GM19395 (cell line): ENCODE results near the gene CFAP45.
"Not testable (repeated sequence)": the region's sequence is repeated elsewhere in the genome, so short reads cannot be mapped to it uniquely, and the experiment has no call there.

ENCODE experiments used
- ATAC-seq: cut with Tn5 transposase; IDR thresholded peaks from one replicate; pipeline ENCODE4 v1.9.1; 2021; ENCODE audit warnings: mild to moderate bottlenecking, moderate library complexity; ENCODE audit not compliant: unreplicated experiment

CFAP45 gene

DNA sequence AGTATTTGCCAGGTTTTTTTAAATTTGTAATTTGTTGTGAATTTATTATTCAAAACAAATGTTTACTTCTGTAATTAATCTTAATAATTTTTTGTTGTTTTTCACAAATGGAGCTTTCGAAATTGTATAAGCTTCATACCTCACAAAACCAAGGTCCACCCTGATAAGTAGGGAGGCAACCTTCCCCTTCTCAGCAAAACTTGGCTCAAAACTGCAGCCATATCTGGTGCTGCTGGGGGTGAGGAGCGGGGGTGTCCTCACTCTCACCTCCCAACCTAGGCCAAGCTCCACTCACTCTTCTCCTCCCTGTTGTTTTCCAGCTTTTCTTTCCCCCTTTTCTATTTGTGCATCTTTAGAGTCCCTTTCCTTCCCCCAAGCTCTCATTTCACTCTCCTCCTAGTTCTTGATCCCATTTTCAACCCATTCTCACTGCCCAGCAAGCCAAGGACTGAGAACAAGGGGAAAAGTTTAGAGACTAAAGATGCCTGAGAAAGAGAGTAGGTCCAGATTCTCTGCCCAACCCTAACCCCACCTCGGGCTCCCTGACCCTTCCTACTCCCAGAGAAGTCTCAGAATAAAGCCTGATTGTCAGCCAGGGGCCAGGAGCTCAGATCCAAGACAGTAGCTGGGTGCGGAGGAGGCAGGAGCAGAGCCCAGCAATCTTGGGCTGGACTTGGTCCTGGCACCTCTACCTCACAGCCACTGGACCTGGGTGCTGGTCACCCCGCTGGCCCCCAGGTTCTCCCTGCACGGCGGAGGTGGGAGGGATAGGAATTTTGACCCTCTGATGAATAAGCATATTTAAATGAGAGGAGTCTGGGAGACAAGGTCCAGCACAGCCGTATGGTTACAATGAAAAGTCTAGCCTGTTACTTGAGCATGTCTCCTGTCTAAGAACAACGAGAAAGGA, 8.3 kb upstream of the CFAP45 start:
- no peak for ATAC-seq

GRCh38 chr1:159906960-159907359, 7.0 kb upstream of the CFAP45 start:
- no peak for ATAC-seq

DNA sequence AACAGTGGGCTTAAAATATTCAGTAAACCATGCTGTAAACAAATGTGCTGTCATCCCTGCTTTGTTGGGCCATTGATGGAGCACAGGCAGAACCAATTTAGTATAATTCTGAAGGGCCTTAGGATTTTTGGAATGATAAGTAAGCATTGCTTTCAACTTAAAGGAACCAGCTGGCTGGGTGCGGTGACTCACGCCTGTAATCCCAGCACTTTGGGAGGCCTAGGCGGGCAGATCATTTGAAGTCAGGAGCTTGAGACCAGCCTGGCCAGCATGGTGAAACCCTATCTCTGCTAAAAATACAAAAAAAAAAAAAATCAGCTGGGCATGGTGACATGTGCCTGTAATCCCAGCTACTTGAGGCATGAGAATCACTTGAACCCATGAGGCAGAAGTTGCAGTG, 4.1 kb upstream of the CFAP45 start:
- ATAC-seq, result not testable (repeated sequence)

DNA sequence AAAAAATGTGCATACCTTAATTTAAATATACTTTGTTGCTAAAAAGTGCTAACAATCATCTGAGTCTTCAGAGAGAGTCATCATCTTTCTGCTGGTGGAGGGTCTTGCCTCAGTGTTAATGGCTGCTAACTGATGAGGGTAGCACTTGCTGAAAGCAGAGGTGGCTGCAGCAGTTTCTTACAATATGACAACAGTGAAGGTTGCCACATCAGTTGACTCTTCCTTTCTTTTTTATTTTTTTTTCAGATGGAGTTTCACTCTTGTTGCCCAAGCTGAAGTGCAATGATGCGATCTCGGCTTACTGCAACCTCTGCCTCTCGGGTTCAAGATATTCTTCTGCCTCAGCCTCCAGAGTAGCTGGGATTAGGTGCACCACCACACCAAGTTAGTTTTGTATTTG, 2.6 kb upstream of the CFAP45 start:
- no peak for ATAC-seq

GRCh38 chr1:159900755-159901360, 893 bp upstream of the CFAP45 start:
- no peak for ATAC-seq

DNA sequence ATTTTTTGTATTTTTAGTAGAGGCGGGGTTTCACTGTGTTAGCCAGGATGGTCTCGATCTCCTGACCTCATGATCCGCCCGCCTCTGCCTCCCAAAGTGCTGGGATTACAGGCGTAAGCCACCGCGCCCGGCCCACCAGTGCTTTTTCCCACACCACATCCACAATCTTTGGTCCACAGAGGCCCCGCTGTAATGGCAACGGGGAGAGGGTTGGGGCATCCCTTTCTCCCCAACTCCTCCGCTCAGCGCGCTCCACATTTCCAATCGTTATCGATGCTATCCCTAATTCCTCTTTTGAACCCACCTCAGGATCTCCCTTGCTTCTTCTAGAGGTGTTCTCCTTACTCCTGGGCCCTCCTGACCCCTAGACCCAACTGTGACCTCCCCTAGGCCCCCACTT, 331 bp downstream of the CFAP45 start:
- ATAC-seq, result not testable (repeated sequence)

GRCh38 chr1:159898527-159898926, 1.4 kb downstream of the CFAP45 start:
- ATAC-seq, result no peak

DNA sequence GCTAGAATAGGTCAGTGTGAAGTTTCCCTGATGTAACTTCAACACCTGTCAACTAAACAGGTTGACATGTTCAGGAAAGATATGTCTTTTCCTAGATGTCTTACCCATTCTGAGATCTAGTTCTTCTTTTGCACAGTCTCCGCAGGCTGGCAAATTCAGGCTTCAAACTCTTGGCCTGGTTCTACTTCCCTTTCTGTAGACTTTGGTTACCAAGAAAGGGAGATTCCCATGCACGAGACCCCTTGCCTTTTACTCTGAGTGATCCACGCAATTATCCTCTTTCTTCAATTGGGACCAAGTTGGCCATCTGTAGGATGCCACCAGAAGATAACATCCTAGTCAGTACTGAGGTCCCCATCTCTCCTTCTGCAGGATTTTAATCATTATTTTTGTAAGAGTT, 2.0 kb downstream of the CFAP45 start:
- ATAC-seq, result no peak

DNA sequence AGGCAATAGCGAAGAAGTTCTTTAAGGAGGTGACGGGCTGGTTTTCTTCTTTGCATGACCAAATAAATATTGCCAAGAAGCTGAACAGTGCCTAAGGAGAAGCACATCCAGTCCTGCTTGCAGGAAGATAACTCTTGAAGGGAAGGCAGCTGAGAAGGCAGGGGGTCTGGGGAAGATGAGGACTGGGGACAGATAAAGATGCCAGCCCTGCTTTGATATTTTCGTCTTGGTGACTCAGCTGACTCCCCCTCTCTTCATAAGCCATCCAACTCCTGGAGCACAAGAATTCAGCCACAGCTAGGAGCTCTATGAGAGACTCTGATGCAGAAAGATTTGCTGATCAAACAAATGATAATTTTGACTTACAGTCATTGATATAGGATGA, 3.4 kb downstream of the CFAP45 start:
- ATAC-seq, result no peak

DNA sequence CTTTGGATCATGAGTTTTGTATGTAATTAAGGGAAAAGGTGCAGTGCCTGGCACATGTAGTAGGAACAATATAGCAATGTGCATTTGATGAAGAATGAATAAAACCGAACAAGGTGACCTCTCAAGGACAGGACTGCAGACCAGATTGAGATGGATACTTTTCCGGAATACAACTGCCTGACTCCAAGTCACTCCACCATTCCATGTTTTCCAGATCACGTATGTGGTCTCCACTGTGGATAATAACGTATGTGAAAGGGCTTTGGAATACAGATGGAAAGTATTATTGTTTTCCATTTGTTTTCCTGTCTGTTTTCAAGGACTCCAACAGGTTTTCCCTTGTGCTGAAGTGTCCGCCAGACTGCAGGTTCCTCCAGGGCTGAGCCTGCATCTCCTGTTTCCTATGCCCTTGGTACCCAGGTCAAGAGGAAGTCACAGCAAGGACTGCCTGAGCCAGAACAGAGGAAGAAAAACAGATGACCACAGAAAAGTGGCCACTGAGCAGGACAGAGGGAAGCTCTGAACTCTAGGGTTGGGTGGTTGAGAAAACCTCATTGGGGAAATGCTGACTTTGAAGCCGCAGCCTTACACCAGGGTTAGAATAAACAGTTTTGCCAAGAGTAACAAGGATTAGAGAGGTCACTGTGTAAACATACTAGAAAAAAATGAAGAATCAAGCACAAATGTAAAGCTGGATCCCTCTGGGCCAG, 4.0 kb downstream of the CFAP45 start:
- no peak for ATAC-seq

DNA sequence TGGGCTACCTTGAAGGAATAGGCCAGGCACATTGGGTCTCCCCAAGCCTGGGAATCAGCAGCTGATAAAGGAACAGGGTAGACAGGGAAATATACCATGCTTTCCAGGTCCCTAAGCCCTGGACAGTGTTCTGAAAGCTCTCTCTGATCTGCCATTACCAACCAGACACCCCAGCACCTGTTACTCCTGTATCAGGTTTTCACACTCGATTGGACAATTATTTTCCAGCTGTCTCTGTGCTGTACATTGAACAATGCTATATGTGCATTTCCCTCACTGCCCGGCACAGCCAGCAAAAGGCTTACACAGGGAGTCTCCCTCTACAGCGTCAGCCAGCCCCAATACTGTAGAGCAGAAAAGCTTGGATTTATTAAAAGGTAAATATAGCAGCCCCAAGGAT, 4.7 kb downstream of the CFAP45 start:
- no peak for ATAC-seq

GRCh38 chr1:159892944-159893343, 7.0 kb downstream of the CFAP45 start:
- no peak for ATAC-seq

DNA sequence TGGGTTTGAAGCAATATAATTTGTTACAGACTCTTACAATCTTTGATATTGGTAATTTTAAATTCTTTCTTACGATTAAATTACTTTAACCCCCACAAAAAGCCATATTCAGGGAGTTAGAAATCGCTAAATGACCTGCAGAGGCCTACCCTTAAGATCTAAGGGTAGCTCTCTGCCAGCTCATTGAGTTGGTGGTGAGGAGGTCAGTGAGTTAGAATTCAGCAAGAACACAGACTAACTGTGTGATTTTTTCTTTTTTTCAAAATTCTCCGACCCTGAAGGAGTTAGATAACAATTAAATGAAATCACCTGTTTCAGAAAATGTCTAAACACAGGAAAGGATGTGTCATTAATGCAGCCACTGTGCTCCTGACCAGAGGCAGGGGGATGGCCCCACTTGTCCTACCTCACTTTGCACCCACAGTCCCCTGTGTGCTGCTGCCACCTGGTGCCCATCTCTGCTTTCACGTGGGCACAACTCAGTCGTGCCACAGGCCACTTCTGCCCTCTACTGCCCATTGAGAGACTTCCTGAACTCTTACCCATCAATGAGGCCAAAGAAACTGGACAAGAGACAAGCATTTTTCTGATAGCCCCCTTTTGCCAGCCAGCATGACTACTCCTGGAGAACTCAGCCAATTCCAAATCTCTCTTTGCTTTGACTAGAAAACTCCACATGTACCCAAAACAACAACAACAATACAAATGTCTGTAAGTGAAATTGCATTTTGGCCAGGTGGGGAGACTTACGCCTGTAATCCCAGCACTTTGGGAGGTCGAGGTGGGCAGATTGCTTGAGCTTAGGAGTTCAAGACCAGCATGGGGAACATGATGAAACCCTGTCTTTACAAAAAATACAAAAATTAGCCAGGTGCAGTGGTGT, 8.4 kb downstream of the CFAP45 start:
- peak; percentile 61 for ATAC-seq

DNA sequence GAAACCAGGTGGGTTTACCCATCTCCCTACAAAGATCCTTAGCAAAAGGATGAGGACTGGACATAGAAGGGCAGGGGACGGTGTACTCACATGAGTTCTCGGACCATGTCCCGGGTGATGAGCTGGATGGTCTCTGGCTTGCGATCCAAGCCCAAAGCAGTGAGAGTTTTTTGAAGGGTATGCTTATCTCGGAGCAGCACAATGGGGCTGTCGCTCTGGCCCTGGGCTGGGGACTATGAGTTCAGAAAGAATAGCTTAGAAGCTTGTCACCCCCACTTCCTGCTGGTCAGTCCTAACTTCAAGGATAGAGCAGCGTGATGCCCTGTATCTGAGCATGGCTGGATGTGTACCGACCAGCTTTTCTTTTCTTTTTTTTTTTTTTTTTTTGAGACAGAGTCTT, 9.6 kb downstream of the CFAP45 start:
- ATAC-seq, result no peak

DNA sequence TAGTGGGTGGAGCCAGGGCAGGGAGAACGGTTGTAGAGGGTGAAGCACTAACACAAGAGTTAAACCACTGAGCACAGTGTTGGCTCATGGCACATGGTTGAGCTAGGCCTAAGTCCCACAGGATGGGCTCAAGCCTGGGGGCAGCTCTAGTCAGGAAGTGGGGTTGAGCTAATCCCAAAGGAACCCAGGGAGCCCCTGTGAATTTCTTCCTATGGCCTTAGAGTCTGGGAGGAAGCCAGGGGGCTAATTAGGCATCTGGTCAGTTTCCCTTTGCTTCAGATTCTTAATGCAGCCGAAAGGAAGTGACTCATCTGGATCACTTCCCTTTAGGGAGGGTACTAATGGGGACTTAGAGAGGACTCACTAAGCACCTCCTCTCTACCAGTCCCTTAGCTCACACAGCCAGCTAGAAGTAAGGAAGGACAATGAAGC, 10.1 kb downstream of the CFAP45 start:
- peak; percentile 95 for ATAC-seq

DNA sequence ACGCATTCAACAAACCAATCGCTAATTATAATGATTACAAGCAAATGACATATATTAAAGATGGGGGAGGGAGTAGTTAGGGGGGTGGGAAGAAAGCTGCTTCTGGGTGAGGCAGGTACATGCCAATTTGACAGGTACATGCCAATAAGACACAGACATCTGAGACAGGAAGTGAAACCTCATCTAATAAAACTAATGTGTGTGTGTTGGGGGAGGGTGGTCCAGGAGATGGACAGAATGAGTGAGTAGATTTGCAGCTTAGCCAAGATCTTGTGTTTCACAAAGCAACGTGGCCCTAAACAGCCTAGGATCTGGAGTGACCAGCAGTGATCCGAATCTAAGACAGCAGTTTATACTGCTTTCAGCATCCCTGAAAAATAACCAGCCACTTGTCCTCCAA, 10.8 kb downstream of the CFAP45 start:
- ATAC-seq, result no peak

DNA sequence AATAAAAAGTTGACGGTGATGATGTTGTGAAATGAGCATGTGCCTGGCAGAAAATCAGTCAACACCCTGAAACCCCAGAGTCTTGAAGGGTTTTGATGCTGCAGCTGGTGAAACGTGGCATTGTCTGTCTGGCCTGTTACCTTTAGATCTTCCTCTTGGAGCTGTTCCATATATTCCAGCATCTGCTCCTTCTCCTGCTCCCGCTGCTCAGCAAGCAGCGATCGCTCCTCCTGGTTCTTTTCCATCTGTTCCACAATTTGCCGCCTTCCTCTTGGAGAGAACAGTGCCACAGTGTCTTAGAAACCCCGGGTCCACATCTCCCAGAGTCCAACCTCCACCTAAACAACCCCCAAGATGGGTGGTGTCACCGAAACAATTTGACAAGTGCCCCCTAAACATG, 15.7 kb downstream of the CFAP45 start:
- ATAC-seq, result no peak

DNA sequence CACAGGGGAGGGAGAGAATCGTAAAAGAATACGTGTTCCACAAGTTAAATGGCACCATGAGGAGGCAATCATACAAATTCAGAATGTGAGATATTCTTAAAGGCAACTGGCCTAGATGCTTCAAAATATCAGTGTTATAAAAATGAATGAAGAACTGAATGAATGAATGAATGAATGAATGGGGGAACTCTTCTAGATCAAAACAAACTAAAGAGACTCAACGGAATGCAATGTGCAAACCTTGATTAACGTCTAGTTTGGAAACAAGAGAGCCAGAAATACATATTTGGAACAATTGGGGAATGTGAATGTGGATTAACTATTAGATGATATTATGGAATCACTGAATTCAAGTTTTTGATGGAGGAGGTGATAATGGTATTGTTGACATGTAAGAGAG, 16.8 kb downstream of the CFAP45 start:
- no peak for ATAC-seq

GRCh38 chr1:159882527-159882862, 17.5 kb downstream of the CFAP45 start:
- no peak for ATAC-seq

DNA sequence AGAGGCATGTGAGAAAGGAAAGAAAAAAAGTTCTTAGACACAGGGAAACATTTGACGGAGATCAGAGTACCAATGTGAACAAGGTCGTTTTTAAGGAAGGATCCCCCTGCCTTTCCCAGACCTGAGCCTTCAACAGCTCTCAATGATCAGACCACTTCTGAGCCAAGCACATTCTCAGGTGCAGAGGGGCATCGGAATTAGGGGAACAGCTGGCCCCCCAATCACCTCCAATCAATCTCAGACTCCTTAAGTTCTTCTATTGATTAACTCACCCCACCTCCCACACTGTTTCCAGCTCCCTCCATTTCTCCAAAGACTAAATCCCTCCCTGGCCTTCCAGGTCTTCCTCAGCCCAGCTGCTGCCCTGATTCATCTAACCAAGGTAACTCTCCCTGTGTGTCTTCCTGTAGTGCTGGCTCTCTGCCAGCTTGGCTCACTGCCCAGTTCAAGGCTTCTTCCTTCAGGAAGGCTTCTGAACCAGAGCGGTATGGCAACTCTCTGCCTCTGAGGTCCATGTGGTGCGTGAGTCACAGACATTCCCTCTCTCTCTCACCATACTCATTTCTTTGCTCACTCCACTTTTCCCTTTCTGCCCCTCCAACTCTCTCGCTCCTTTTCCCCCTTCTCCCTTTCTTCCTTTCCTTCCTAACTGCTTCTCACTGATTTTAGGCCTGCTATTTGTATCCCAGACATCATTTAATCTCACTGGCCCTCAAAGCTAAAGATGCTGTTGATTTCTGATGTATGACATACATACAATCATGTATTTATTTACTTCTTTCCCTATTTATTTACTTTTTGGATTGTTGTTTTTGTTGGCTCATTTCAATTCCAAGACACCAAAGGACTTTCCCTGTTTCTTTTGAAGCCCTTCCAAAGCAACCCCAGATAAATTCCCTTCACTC, 18.1 kb downstream of the CFAP45 start:
- no peak for ATAC-seq
